Breast epithelium (tissue), 4 donors: ENCODE results near the gene VEZT. TPM values are rescaled to one million over a fixed set of nuclear protein-coding genes. Genes with fewer than 3 reads are reported as not detected.

ENCODE experiments used
- DNase-seq, 2 donors: peaks; one replicate each; pipeline ENCODE4 v3.0.0-alpha.2; 2019; ENCODE audit warnings: low spot score in 2 of 2
- H3K27ac ChIP-seq, 2 donors: fragments of 200-600 bp; sonication (generic) in 1 of 2; one replicate each; pipeline ENCODE4 v1.5.1; 2016 to 2019; ENCODE audit warnings: mild to moderate bottlenecking in 1 of 2
- H3K27me3 ChIP-seq, 2 donors: fragments of 200-600 bp; sonication (generic) in 1 of 2; one replicate each; pipeline versions ENCODE4 v1.5.1 to v1.6.0; 2017 to 2019; ENCODE audit warnings: control low read depth in 1 of 2, mild to moderate bottlenecking in 1 of 2
- H3K36me3 ChIP-seq: fragments of 200-600 bp; one replicate; pipeline ENCODE4 v1.5.1; 2019
- H3K4me1 ChIP-seq, 2 donors: fragments of 200-600 bp; sonication (generic); one replicate each; pipeline ENCODE4 v1.5.1; 2016 to 2019; ENCODE audit warnings: control low read depth in 1 of 2
- H3K4me3 ChIP-seq, 3 donors: fragments of 200-600 bp; sonication (generic); 1 replicate in 2 of 3; 2 replicates in 1 of 3; pipeline ENCODE4 v1.5.1; 2016 to 2019; ENCODE audit warnings: mild to moderate bottlenecking in 3 of 3, moderate library complexity in 2 of 3
- H3K9me3 ChIP-seq, 2 donors: fragments of 200-600 bp; sonication (generic) in 1 of 2; one replicate each; pipeline ENCODE4 v1.5.1; 2016 to 2019; ENCODE audit warnings: control low read depth in 1 of 2
- CTCF ChIP-seq, 3 donors: fragments of 450-650 bp; IDR thresholded peaks; one replicate each; pipeline ENCODE4 v1.5.1; 2016 to 2017; ENCODE audit warnings: antibody characterized with exemption in 3 of 3, mild to moderate bottlenecking in 3 of 3, moderate library complexity in 3 of 3
- POLR2A ChIP-seq: fragments of 450-650 bp; IDR thresholded peaks from one replicate; pipeline ENCODE4 v1.6.1; 2016; ENCODE audit warnings: antibody characterized with exemption, mild to moderate bottlenecking, moderate library complexity
- POLR2AphosphoS5 ChIP-seq, 3 donors: sonication (generic); formaldehyde crosslinking; IDR thresholded peaks; one replicate each; pipeline ENCODE4 v1.6.1; 2017; ENCODE audit warnings: antibody characterized with exemption in 3 of 3
- intact Hi-C: fragments of 100-400 bp; cut with DNase I; formaldehyde crosslinking; loops from one replicate; pipeline ENCODE4 v1.15.1; 2023; ENCODE audit warnings: low total_unique reads
- total RNA-seq, 3 donors: library from RNA; depleted of rRNA; stranded (reverse); fragments of >200 nt; gene quantifications; one replicate each; pipeline ENCODE4 v1.1.0, GENCODE V29; 2016

Gene VEZT
- 100 to 1,000 TPM in 1 of 3 donors, 10 to 100 TPM in 2; 72.8 to 126 (median 73.8) TPM for total RNA-seq

DNA sequence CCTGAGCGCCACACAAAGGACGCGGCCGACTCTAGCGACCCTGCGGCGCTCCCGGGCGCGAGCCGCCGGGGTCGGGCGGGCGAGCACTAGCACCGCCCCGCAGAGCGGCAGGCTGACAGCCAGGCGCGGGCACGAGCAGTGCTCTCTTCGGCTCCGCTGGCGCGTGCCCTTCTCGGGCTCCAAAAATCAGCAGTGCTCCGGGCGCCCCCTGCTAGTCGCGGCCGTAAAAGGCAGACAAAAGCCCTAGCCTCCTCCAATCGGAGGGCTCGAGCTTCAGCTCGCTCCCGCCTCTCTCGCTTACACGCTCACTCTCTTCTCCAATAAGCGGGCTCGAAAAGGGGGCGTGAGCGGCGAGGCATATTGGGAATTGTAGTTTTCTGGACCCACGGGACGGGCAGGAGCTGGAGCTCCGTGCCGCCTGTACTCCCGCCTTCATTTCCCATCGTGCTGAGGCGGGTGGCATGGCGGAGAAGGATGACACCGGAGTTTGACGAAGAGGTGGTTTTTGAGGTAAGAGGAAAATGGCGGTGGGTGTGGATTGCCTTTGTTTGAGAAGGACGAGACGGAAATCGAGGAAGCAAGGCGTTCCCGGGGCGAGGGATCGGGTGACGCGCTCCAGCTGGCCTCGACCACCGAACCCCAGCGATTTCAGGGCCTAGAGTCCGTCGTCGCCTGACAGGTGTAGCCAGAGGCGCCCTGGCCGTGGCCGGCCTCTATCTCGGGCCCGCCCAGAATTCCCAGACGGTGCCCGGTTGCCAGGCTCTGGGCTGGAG, at the start of gene VEZT, which contains the start of gene FGD6:
VEZT (plus strand) TSS at position 431 of the 773 bp plus-strand sequence; CDS start at position 475, 44 bp downstream.
FGD6 (minus strand) TSS at position 91 of the 773 bp plus-strand sequence. CDS start 227 bp downstream, outside the sequence.
- no peaks in the 10 kb centered on the region for H3K36me3 ChIP-seq
- peak within 1 kb of the TSS; percentile 66 to 91 (median 76) for H3K4me3 ChIP-seq
- TF ChIP-seq CTCF (IDR thresholded peaks at IDR 0.05) = peak; percentile 20 to 58 (median 51)
- TF ChIP-seq POLR2AphosphoS5 (IDR thresholded peaks at IDR 0.05) = peak; percentile 89 to 96 (median 93)
- peak; percentile 86 for TF ChIP-seq POLR2A
- no peaks in the 10 kb centered on the region for H3K9me3 ChIP-seq
- H3K27me3 ChIP-seq = no peaks in the 10 kb centered on the region
- no peaks in the 10 kb centered on the region for H3K4me1 ChIP-seq
- intact Hi-C loops = no loop called here
- peak within 1 kb of the TSS; percentile 99 for H3K27ac ChIP-seq
- DNase-seq = peak; percentile 97 to 99

GRCh38 chr12:95168746-95169145, 48.9 kb upstream of the VEZT start:
- Histone ChIP-seq H3K4me3 (no peak overlapping the region), H3K36me3 (no peaks in the 10 kb centered on the region), H3K27me3 (no peaks in the 10 kb centered on the region), H3K9me3 (no peaks in the 10 kb centered on the region), H3K4me1 (peaks cover 0 to 10% of the 10 kb centered on the region in 2 donors), H3K27ac (no peak overlapping the region)
- no peak for DNase-seq
- no peak for TF ChIP-seq POLR2A
- no peak for TF ChIP-seq CTCF (IDR thresholded peaks at IDR 0.05)
- TF ChIP-seq POLR2AphosphoS5 (IDR thresholded peaks at IDR 0.05) = no peak
- intact Hi-C loops = no loop called here

DNA sequence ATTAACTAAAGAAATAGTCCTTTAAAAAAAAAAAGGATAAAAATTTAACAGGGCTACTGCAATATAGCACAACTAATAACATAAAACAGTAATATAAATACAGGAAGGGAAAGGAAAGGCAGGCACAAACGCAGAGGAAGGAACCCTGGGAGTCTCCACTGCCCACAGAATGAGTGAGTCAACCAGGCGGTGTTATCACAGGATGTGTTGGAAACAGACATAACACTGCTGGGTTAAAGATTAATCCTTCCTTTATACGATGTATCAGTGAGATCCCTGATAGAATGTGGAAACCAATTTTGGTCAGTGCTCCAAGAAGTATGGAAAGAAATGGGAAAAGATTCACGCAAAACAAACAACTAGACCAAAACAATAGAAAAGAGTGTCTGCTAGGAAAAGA, 48.2 kb upstream of the VEZT start:
- Histone ChIP-seq H3K27me3 (no peaks in the 10 kb centered on the region), H3K36me3 (no peaks in the 10 kb centered on the region), H3K4me3 (no peak overlapping the region), H3K4me1 (peaks cover 0 to 10% of the 10 kb centered on the region in 2 donors), H3K27ac (no peak overlapping the region), H3K9me3 (no peaks in the 10 kb centered on the region)
- no peak for DNase-seq
- TF ChIP-seq POLR2A = no peak
- no peak for TF ChIP-seq CTCF (IDR thresholded peaks at IDR 0.05)
- no peak for TF ChIP-seq POLR2AphosphoS5 (IDR thresholded peaks at IDR 0.05)
- intact Hi-C loops = no loop called here

- H3K4me1 ChIP-seq = peaks cover 0 to 10% of the 10 kb centered on the region in 2 donors
- peak in 1 of 2 donors; percentile 50 for DNase-seq
- peak overlapping the region; percentile 59 to 71 for H3K27ac ChIP-seq
- intact Hi-C loops = no loop called here
- no peaks in the 10 kb centered on the region for H3K36me3 ChIP-seq
- H3K27me3 ChIP-seq = no peaks in the 10 kb centered on the region
- H3K4me3 ChIP-seq = no peak overlapping the region
- H3K9me3 ChIP-seq = no peaks in the 10 kb centered on the region
- TF ChIP-seq CTCF (IDR thresholded peaks at IDR 0.05) (no peak), POLR2A (no peak), POLR2AphosphoS5 (IDR thresholded peaks at IDR 0.05) (no peak)
These were observed 44.0 kb upstream of the VEZT start for GRCh38 chr12:95173392-95174251.
